GM18526 (cell line): Measurements from ENCODE around the gene CNKSR1.

Source experiments
- POLR2A ChIP-seq: IDR thresholded peaks from 3 replicates; pipeline ENCODE4 v1.6.1; 2011; ENCODE audit not compliant: insufficient read length; ENCODE audit errors: extremely low read depth

Gene CNKSR1

GRCh38 chr1:26177182-26177684 lies at the start of gene CNKSR1:
CNKSR1 (plus strand) TSS chr1:26177491; CDS start chr1:26177548, 57 bp downstream.
- no peak for TF ChIP-seq POLR2A

- no peak for TF ChIP-seq POLR2A
Observed at GRCh38 chr1:26129778-26130177, 47.5 kb upstream of the CNKSR1 start.

GRCh38 chr1:26130695-26131094 lies 46.6 kb upstream of the CNKSR1 start:
- no peak for TF ChIP-seq POLR2A

- no peak for TF ChIP-seq POLR2A
Observed at GRCh38 chr1:26132128-26132833, 45.0 kb upstream of the CNKSR1 start.

GRCh38 chr1:26132834-26133167 lies 44.5 kb upstream of the CNKSR1 start:
- TF ChIP-seq POLR2A: no peak

GRCh38 chr1:26134466-26134865 lies 42.8 kb upstream of the CNKSR1 start:
- TF ChIP-seq POLR2A: no peak

- TF ChIP-seq POLR2A: no peak
Observed at GRCh38 chr1:26138974-26139558, 38.2 kb upstream of the CNKSR1 start.

- TF ChIP-seq POLR2A: no peak
Observed at GRCh38 chr1:26142159-26142558, 35.1 kb upstream of the CNKSR1 start.

- no peak for TF ChIP-seq POLR2A
Observed at GRCh38 chr1:26145041-26145959, 32.0 kb upstream of the CNKSR1 start.

GRCh38 chr1:26145960-26146294 lies 31.4 kb upstream of the CNKSR1 start:
- no peak for TF ChIP-seq POLR2A

GRCh38 chr1:26148887-26149286 lies 28.4 kb upstream of the CNKSR1 start:
- no peak for TF ChIP-seq POLR2A

GRCh38 chr1:26153966-26154532 lies 23.2 kb upstream of the CNKSR1 start:
- no peak for TF ChIP-seq POLR2A

- TF ChIP-seq POLR2A: no peak
Observed at GRCh38 chr1:26154750-26155149, 22.5 kb upstream of the CNKSR1 start.

- no peak for TF ChIP-seq POLR2A
Observed at GRCh38 chr1:26155370-26156284, 21.7 kb upstream of the CNKSR1 start.
